Dermis microvascular lymphatic vessel endothelial cell (primary cell): ENCODE data around the gene CMPK1. TPM values are rescaled to one million over a fixed set of nuclear protein-coding genes. Genes with fewer than 3 reads are reported as not detected.

Experiments used
- DNase-seq, 2 donors: peaks; one replicate each; pipeline versions ENCODE4 v3.0.0 to v3.0.0-alpha.2; 2010; ENCODE audit warnings: low read depth in 2 of 2
- total RNA-seq: library from RNA; depleted of rRNA; stranded (reverse); fragments of >200 nt; gene quantifications from 2 replicates; pipeline ENCODE4 v1.2.1, GENCODE V29; 2014

The CMPK1 gene
- total RNA-seq, 1 donor from 2014 or later, result 74.8 TPM

DNA sequence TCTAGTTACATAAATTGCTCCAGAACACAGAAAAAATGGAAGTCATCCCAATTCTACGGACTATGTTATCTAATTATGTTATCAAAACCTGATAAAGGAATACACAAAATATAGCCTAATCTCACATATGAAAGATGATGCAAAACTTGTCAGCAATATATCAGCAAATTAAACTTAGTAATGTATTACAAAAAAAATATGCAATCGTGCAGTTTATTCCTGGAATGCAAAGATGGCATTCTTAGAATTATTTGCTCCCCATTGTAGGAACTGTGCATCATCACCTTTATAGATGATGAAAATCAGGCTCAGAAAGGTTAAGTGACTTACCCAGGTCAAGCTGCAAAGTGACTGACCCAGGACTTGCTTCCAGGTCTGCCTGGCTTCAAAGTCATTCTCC, 90.3 kb downstream of the CMPK1 start:
- DNase-seq, result no peak

GRCh38 chr1:47424336-47424982, 90.9 kb downstream of the CMPK1 start:
- DNase-seq, result peak in 1 of 2 donors; percentile 36

Other genes starting within 250 kb of the CMPK1 start
- gene CYP4A22, start 196.3 kb upstream of the CMPK1 start, total RNA-seq, result not detected in 2 replicates
- gene PDZK1IP1, start 143.8 kb upstream of the CMPK1 start, total RNA-seq, result 0.13 TPM in 2 replicates
- gene TAL1, start 101.6 kb upstream of the CMPK1 start, total RNA-seq, result 55.8 and 77.9 TPM in 2 replicates
- 4.6 and 7.2 TPM in 2 replicates for gene STIL, start 19.6 kb upstream of the CMPK1 start, total RNA-seq
- gene FOXE3, start 82.5 kb downstream of the CMPK1 start, total RNA-seq, result not detected in 2 replicates
- gene FOXD2, start 104.3 kb downstream of the CMPK1 start, total RNA-seq, result 0.13 TPM in 2 replicates